ENCODE data around the gene GAB3. TPM values are rescaled to one million over a fixed set of nuclear protein-coding genes. Genes with fewer than 3 reads are reported as not detected.
A peak's percentile ranks its signal among the peaks of the same experiment; 100 is the strongest.

Gene GAB3
- total and polyA plus RNA-seq, 9 of the 15 experiments (the other 6 are each of a cell fraction or from before 2014, with no cell fraction given): 16.1 to 31.4 (median 20.2) TPM

- TF ChIP-seq CREB1 (IDR thresholded peaks at IDR 0.05): no peak; the same call in 1 of the 2 replicates
- TF ChIP-seq CREB1 (CRISPR knock-in tag; IDR thresholded peaks at IDR 0.05): peak; percentile 76
- peak; percentile 33 for TF ChIP-seq FUS (optimal IDR thresholded peaks at IDR 0.05; ENCODE audit: low read depth, low read length)
- no peak for TF ChIP-seq ATF6 (CRISPR knock-in tag; IDR thresholded peaks at IDR 0.05)
- TF ChIP-seq ZNF398 (CRISPR knock-in tag; IDR thresholded peaks at IDR 0.05): no peak
- TF ChIP-seq MAFK (IDR thresholded peaks at IDR 0.05; ENCODE audit: low read length): no peak
- TF ChIP-seq KLF6 (CRISPR knock-in tag; IDR thresholded peaks at IDR 0.05; ENCODE audit: borderline replicate concordance): no peak
- TF ChIP-seq MCM2 (IDR thresholded peaks at IDR 0.05; ENCODE audit: low read depth): no peak
- TF ChIP-seq U2AF2 (optimal IDR thresholded peaks at IDR 0.05; ENCODE audit: low read depth, low read length): no peak
- no peak for TF ChIP-seq RHOXF2B (CRISPR knock-in tag; conservative IDR thresholded peaks at IDR 0.05)
- TF ChIP-seq RAD51 (IDR thresholded peaks at IDR 0.05; ENCODE audit: borderline replicate concordance, low read depth): no peak
- TF ChIP-seq ARHGAP35 (IDR thresholded peaks at IDR 0.05; ENCODE audit: partially characterized antibody): no peak
- no peak for TF ChIP-seq ZNF184 (CRISPR knock-in tag; IDR thresholded peaks at IDR 0.05)
- TF ChIP-seq HMBOX1 (IDR thresholded peaks at IDR 0.05): no peak
- TF ChIP-seq FOXA3 (CRISPR knock-in tag; conservative IDR thresholded peaks at IDR 0.05 in 1 of 2, IDR thresholded peaks at IDR 0.05 in 1 of 2): no peak
- no peak for TF ChIP-seq ZC3H8 (IDR thresholded peaks at IDR 0.05)
- no peak for TF ChIP-seq ZNF3 (CRISPR knock-in tag; IDR thresholded peaks at IDR 0.05)
- TF ChIP-seq ILF3 (IDR thresholded peaks at IDR 0.05; ENCODE audit: borderline replicate concordance): no peak
- TF ChIP-seq C11orf30 (IDR thresholded peaks at IDR 0.05; ENCODE audit: low read depth): 0 out of 2 replicates have a peak, but pooled peaks have one; percentile 21
- no peak for TF ChIP-seq ZSCAN29 (IDR thresholded peaks at IDR 0.05)
- TF ChIP-seq MIER1 (IDR thresholded peaks at IDR 0.05; ENCODE audit: low read depth): no peak
Observed at GRCh38 chrX:154762537-154763296, 11.8 kb upstream of the GAB3 start, which contains the start of gene DKC1 (continued).

Data from K562 (cell line).